DMS79 (cell line): Measurements from ENCODE around the gene RASGRP1.

Experiments
- DNase-seq: peaks from one replicate; lab custom pipeline; 2025; lab: John Stamatoyannopoulos, UW

The RASGRP1 gene

DNA sequence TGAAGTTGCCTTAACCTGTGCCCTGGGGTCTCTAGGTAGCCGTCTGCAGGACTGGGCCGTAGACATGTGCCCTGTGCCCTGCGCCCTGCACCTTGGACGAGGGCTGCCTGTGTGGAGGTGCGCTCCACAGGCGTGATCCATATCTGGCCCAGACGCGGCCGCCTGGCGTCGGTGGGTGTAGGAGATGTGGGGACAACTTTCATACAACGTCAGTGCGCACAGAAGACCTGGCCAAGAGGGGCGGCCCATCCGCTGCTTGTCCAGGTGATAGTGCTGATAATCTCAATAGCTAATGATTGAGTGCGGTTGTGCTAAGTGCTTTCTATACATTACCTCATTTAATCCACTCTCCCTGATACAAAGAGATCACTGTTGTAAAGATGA is 665 bp upstream of the RASGRP1 start:
- DNase-seq, result no peak

- DNase-seq, result no peak
Measured at GRCh38 chr15:38563723-38564519, 693 bp downstream of the RASGRP1 start.

DNA sequence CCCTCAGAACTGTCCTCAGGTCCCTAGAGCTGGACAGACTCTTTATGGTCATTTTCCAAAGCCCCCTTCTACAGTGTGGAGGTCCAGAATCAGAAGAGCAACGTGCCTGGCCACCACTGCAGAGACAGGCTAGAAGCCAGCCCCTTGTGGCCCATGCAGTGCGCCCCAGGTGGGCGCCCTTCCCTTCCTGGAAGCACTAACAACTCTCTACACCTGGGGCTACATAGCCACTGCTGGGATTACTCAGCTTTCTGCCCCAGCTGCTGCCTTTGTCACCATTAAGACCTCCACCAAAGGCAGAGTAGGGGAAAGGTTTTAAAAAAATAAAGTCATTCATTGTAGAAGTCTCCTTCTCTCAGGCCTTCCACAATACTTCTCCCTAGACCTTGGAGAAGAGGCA is 2.3 kb downstream of the RASGRP1 start:
- DNase-seq, result no peak

DNA sequence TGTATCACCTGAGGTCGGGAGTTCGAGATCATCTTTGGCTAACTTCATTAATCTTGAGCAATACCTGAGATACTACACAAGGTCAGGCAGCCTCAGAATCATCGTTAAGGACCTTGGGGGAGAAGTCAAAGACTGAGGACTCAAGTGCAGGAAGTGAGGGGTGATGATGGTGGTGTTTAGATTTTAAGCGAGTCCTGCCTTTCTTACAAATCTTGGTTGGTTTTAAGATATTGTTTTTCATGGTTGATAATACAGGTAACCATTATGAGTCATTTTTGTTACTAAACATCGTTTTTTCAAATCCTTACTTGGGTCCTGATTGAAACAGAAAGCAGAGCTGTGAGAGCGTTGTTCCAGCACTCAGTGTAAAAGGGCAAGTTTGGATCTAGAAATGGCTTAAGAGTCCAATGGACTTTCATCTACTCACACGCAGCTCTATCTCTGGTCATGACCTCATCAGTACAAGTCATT is 4.1 kb downstream of the RASGRP1 start:
- DNase-seq, result no peak

GRCh38 chr15:38559636-38560307 is 4.8 kb downstream of the RASGRP1 start:
- no peak for DNase-seq

- DNase-seq, result no peak
Measured at GRCh38 chr15:38559131-38559530, 5.5 kb downstream of the RASGRP1 start.

- DNase-seq, result no peak
Measured at GRCh38 chr15:38558372-38559059, 6.1 kb downstream of the RASGRP1 start.

DNA sequence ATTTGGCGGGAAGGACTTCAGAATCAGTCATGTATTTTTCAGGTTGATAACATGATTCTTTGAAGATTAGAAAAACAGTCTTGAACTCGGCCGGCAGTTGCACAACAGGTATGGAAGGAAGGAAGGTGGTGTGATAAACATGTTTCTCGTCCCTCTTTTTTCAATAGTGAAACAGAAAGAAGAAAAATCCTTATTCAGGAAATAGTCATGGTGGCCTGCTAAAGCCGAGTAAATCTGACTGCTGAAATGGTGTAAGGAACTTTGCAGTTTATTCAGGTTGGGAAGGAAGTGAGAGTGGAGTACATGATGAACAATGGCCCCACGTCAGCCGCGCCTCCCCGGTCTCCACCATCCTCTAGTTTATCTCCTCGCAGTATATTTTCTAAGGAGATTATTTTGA is 6.7 kb downstream of the RASGRP1 start:
- no peak for DNase-seq

GRCh38 chr15:38555686-38556334 is 8.8 kb downstream of the RASGRP1 start:
- no peak for DNase-seq

- no peak for DNase-seq
Measured at GRCh38 chr15:38554354-38554753, 10.3 kb downstream of the RASGRP1 start.

- no peak for DNase-seq
Measured at GRCh38 chr15:38553071-38553470, 11.5 kb downstream of the RASGRP1 start.

- no peak for DNase-seq
Measured at GRCh38 chr15:38551720-38552648, 12.6 kb downstream of the RASGRP1 start.

DNA sequence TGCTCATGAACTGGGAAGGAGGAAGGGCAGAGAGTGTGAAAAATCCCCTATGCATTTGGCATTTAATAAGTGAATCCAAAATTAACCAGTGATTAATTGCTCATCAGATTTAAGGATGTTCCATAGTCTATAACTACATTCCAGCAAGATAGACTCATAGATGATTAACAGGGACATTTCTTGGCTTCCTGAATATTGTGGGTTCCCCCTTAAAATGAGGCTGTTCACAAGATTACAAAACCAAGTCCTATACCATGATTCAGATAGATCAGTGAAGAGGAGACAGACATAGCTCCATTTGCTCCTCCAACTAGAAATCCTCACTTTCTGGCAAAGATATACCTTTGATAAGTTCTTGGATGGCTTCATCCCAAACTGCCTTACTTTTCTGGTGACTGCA is 15.4 kb downstream of the RASGRP1 start:
- no peak for DNase-seq

DNA sequence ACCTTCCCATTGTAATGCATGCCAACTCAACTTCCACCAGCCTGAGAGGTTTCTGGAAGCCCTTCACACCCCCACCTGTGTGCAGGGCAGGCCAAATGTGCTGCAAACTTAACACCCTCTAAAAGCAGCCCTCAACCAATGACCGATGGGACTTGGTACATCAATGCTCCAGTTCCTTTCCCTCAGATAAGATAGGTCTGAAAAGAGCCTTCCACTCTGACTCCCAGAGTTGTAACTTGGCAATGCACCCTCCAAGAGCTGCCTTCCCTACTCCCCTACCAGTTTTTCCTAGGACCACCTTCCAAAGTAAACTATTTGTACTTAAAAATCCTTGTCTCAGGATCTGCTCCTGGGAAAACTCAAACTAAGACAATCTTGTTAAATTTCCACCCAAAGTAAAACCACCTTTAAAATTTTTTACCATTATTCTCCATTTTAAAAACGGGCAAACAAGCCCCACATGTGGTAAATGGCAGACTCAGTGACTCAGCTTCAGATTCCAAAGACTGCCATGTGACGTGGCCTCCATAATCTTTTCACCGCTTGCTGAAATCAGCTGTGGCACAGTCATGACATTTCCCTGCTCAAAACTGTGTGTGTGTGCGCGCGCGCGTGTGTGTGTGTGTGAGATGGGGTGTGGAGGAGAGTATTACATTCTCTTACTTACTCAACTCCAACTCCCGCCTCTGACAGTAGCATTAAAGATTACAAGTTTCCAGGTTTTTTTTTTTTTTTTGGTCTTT is 17.2 kb downstream of the RASGRP1 start:
- DNase-seq, result no peak

DNA sequence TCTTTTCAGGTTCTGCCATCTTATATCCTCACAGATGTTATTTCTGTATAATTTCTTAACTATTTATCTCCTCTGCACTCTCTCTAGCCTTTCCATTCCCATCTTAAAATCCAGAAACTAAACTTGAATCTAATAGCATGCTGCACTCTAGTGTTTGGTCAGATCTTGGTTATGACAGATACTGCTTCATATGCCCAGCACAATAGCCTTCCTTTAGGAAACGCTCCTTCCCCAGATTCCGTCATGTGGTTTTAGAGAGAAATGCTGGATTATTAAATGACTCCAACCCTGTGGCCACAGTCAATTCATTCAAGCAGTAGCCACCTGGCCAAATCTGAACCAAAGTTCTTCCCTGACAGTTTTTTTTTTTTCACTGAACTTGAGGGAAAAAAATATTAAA is 19.4 kb downstream of the RASGRP1 start:
- DNase-seq, result no peak

- no peak for DNase-seq
Measured at GRCh38 chr15:38541026-38541425, 23.6 kb downstream of the RASGRP1 start.

- no peak for DNase-seq
Measured at GRCh38 chr15:38540510-38540909, 24.1 kb downstream of the RASGRP1 start.

DNA sequence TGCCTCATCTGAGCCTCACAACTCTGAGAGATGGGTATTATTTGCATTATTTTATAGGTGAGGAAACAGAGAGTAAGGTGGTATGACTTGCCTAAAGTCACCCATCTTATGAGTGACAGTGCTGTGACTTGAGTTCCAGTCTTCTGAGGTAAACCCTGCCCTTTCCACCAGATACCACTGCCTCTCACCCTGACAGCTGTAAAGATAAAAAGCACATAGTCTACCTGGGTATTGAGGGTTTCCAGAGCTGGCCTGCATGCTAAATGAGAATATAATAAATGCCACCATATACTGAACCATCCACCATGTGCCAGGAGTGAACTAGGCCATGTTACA is 25.6 kb downstream of the RASGRP1 start:
- DNase-seq, result no peak

DNA sequence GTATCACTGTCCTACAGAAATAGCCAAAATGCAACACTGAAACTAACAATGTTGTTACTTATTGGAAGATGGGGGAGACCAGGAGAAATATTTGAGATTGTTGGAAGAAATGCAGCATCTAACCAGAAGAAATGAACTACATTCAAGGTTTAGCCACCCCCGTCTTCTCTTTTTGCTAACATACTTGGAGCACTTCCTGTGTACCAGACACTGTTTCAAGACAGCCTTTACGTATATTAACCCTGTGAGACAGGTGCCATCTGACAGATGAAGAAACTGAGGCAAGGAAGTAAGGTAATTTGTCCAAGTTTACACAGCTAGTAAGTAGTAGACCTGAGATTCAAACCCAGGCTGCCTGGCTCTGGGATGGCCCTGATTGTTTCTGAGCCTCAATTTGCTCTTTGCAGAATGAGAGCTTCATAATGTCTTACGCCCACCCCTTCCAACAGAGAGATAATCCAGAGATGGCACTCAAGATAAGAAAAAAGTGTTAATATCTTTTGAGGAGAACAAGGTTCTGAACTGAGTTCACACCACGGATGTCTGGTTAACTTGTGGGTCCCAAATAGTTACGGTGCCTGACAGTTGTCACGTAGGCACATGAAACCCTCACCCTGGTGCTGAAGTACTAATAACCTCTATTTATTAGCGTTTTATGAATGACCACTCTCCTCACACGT is 26.1 kb downstream of the RASGRP1 start:
- no peak for DNase-seq

DNA sequence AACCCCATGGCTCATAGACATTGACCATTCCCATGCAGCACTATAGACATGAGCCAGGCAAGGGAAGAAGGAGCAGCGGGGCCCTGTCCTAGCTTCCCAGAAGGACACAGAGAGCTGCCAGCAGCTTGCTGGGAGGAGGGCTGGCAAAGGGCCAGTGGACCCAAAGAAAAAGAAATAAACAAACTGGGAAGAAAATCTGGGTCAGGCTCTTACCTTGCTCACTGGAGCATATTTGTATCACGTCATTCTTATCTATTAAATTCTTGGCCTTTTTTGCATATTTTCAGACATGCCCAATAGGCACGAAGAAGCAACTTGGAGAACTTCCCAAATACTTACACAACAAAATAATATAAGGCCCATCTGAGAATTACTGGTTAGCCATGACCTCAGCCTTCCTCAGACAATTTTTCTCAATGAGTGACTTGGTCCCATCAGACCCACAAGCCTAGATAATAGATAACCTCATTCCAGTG is 28.4 kb downstream of the RASGRP1 start:
- no peak for DNase-seq
